Measurements from ENCODE around the gene DHRS13.
"Not testable (repeated sequence)": the region's sequence is repeated elsewhere in the genome, so short reads cannot be mapped to it uniquely, and the experiment has no call there.

Gene DHRS13

DNA sequence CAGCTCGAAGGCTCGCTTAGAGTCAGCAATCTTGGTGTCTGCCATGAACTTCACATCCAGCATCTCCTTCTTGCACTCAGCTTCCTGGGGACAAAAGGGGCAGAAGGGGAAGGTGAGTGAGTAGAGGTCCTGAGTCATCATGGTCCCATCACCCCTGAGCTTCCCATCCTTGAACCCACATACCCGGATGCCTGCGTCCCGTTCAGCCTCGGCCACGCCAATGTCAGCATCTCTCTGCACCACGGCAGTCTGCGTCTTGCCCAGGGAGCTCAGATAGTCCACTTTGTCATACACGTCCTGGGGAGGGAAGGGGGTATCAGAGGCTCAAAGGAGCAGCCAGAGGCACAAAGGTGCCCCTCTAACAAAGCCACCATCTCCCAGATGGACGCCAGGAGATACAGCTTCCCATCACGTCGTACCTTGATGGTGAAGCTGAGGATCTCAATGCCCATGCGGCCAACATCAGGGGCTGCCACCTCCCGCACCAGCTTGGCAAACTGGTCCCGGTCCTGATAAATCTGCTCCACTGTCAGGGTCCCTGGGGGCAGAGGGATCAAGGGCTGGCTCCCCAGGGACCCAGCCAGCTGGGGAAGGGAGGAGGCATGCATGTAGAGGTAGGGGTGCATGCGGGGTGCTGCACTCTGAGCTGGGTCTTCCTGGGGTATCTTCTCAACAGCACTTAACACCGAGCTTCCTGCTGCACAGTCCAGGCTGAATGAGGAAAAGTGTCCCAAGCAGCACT, 20.6 kb downstream of the DHRS13 start:
- DNase-seq (ENCODE audit: low read depth in 2 of 2) = no peak

DNA sequence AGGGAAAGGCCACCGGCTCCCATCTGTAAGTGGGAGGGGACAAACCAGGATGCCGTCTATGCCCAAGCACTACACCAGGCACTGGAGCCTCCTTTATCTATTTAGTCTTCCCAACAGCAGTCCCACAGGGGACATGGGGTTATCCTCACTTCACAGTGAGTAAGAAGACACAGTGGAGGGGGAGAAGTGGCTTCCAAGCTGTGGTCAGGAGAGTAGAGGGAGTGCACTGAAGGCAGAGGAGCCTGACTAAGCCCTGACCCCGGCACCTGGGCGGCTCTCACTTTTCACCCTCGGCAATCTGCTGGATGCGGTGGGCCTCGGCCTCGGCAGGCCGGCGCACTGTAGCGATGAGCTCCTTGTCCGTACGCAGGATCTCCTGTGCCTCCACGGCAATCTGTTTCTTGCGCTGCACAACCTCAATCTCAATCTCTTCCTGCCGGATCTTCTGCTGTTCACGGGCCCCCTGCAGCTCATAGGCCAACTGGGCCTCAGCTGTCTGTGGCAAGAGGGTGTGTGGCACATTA, 21.3 kb downstream of the DHRS13 start:
- DNase-seq (ENCODE audit: low read depth in 2 of 2) = no peak

DNA sequence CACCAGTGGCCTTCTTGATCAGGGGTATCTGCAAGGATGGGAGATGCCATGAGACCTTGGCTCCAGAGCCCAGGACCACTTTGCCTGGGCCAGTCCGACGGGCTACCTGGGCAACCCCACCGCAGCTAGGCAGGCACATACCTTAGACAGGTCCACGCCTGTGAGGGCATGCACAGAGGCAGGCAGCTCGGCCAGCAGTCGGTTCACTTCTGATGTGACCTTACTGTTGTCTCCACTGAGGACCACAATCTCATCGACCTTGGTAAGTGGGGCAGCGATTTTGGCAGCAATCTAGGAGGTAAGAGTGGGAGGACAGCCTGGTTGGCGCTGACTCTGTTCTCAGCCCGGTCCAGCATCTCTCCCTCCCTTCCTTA, 22.3 kb downstream of the DHRS13 start:
- no peak for DNase-seq (ENCODE audit: low read depth in 2 of 2)

DNA sequence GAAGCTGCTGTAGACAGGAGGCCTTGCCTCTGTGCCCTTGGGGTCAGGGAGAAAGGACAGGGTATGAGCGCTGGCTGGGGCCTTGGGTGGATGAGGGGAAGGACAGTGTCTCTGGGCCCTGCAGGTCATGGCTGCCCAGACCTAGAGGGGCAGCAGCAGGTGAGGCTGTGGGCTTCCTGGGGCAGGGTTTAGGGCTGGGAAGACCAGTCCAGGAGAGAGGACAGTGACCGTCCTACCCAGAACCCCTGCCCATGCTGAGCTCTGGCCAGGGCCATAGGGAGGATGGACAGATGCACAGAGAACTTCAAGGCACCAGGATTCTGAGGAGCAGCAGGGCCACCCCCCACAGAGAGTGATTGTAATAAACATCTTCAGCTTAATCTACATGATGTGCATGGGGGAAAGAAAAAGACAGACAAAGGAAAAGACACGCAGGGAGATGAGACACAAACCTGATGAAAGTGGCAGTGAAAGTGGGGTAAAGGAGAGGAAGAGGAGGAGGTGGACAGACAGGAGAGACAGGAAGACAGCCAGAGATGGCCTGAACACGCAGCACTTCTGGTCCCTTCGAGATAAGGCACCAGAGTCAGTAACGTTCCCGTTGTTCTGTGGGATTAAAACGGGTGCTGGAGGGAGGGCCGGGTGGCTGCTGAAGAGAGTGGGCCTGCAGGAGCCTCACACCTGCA, 22.9 kb downstream of the DHRS13 start:
- DNase-seq (ENCODE audit: low read depth in 2 of 2) = no peak

DNA sequence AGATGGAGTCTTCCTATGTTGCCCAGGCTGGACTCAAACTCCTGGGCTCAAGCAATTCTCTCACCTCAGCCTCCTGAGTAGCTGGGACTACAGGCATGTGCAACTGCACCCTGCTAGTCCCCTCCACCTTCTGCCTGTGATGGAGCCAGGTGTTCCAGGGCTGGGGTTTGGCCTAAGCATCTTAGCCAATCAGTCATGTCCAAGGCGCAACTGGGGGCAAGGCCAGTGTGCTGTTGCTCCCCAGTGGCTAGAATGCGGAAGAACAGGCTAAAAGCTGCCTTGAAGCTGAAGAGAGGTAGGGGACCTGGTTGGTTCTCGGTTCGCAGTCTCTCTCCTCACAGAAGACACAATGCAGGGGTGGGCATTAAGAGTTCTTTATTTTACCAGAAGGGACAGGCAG, 23.9 kb downstream of the DHRS13 start:
- DNase-seq (ENCODE audit: low read depth in 2 of 2) = no peak

DNA sequence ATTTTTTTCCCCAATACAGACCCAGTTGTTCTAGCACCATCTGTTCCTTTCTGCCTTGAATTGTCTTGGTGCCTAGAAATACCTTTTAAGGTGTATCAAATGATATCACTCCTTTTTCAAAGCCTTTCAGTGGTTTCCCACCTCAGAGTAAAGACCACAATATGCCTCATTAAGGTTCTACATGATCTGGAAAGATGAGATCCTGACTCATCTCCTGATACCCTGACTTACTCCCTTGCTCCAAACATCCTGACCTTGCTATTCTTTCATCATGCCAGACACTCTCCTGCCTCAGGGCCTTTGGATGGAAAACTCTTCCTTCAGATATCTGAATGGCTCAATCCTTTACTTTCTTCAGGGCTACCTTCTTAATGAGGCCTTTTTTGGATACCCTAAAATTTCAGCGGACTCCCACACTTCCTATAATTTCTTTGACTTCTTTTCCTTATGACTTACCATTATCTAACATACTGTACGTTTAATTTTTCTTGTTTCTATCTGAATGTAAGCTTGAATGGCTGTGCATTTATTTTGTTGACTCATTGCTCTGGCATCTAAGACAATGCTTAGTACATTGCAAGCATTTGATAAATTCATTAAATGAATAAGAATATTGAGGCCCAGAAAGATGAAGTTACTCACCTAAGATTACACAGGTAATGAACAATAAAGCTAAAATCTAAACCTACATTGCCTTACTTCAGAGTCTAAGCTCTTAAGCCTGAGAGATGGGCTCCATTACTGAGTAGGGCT, 24.5 kb downstream of the DHRS13 start:
- no peak for DNase-seq (ENCODE audit: low read depth in 2 of 2)

DNA sequence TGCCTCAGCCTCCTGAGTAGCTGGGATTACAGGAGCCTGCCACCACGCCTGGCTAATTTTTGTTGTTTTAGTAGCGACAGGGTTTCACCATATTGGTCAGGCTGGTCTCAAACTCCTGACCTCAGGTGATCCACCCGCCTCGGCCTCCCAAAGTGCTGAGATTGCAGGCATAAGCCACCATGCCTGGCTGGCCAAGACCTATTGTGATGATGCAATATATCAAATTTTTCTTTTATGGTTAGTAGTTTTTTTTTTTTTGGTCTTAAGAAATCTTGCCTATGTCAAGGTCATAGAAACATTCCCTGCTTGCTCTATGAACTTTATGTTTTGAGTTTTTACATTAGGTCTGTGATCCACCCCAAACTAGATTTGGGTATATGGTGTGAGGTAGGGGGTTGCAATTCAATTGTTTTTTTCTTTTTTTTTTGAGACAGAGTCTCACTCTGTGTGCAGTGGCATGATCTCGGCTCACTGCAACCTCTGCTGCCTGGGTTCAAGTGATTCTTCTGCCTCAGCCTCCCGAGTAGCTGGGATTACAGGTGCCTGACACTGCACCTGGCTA, 25.6 kb downstream of the DHRS13 start:
- not testable (repeated sequence) for DNase-seq (ENCODE audit: low read depth in 2 of 2)

DNA sequence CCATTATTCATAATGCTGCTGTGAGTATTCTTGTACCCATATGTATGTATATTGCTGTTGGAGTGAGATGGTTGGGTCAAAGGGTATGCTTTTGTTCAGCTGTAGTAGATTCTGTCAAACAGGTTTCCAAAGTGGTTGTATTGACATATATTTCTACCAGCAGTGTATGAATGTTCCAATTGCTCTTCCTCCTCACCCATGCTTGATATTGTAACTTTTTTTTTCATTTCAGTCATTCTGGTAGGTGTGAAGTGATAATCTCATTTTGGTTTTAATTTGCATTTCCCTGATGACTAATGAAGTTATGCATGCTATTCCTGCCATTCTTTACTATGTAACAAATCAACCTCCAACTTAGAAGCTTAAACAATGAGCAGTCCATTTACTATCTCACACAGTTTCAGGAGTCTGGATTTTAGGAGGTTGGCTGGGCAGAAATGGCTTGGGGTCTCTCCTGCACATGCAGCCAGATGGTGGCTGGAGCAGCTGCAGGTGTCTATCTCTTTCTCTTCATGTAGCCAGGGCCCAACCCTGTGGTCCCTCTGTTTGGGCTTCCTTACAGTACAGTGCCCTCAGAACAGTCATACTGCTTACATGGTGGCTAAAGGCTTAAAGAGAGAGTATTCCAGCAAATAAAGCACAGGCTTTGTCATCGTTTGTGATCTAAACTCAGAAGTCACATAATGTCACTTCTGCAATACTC, 26.9 kb downstream of the DHRS13 start:
- DNase-seq (ENCODE audit: low read depth in 2 of 2) = no peak

DNA sequence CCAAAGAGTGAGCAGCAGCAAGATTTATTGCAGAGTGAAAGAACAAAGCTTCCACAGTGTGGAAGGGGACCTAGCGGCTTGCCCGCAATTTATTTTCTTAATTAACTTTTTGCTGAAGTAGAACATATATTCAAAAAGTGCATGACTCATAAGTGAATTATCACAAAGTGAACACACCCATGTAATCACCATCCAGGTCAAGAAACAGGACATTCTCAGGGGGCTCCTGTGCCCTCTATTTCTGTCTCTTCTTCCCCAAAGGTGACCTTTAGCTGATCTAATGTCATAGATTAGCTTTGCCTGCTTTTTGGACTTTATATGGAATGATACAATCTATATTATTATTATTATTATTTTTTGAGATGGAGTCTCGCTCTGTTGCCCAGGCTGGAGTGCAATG, 28.1 kb downstream of the DHRS13 start:
- no peak for DNase-seq (ENCODE audit: low read depth in 2 of 2)

DNA sequence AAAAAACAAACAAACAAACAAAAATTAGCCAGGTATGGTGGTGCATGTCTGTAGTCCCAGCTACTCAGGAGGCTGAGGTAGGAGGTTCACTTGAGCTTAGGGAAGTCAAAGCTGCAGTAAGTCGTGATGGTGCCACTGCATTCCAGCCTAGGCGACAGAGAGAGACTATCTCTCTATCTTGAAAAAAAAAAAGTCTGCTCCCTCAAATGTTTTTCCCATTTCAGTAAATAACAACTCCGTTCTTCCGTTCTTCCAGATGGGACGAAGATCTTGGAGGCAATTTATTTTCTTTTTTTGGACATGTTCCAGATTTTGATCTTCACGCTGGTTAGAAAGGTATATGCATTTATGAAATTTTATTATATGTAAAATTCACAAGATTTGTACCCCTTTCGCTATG, 29.0 kb downstream of the DHRS13 start:
- DNase-seq (ENCODE audit: low read depth in 2 of 2) = no peak

DNA sequence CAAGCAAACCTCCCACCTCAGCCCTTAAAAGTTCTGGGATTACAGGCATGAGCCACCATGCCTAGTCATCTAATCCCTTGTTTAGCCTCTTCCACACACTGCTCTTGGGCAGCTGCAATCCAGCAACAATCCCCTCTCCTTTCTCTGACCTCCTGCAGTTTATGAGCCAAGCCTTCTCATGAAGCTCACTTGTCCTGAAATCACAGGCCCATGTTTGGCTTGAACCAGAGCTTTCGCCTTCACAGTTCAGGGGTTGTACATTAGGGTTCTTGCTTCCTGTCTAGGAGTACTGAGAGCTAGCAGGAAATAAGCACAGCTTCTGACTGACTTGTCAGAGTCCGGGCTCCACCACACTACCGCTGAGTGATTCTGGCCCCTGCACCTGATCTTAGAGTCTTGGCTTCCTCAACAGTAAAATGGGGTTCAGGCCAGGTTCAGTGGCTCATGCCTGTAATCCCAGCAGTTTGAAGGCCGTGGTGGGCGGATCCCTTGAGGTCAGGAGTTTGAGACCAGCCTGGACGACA, 31.8 kb downstream of the DHRS13 start:
- peak; percentile 21 to 22 for DNase-seq (ENCODE audit: low read depth in 2 of 2)

DNA sequence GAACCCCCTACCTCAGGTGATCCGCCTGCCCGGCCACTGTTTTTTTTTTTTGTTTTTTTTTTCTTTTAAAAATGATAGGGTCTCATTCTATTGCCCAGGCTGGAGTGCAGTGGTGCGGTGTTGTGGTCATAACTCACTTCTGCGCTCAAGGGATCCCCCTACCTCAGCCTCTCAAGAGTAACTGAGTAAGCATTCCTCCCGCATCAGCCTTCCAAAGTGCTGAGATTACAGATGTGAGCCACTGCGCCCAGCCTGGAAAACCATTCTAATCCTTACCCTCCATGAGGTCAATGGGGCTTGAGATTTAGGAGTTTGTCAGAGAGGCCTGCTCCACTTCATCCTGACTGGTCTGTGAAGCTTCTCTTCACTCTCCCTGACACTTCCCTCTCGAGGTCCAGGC, 35.6 kb downstream of the DHRS13 start:
- no peak for DNase-seq (ENCODE audit: low read depth in 2 of 2)

DNA sequence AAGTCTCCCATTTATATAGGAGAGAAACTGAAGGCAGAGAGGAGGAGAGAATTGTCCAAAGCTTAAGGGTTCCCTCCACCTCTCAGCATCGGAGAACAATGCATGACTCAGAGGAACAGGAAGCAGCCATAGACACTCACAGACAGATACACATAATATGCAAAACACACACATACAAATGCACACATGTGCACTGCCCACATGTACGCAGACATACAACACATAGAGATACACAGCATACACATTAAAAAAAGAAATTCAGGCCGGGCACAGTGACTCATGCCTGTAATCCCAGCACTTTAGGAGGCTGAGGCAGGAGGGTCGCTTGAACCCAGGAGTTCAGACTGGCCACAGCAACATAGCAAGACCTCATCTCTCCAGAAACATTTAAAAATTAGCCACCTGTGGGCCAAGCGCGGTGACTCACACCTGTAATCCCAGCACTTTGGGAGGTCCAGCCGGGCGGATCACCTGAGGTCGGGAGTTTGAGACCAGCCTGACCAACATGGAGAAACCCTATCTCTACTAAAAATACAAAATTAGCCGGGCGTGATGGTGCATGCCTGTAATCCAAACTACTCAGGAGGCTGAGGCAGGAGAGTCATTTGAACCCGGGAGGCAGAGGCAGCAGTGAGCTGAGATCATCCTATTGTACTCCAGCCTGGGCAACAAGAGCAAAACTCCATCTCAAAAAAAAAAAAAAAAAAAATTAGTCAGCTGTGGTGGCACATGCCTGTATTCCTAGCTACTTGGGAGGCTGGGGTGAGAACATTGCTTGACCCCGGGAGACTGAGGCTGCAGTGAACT, 36.7 kb downstream of the DHRS13 start:
- no peak for DNase-seq (ENCODE audit: low read depth in 2 of 2)

DNA sequence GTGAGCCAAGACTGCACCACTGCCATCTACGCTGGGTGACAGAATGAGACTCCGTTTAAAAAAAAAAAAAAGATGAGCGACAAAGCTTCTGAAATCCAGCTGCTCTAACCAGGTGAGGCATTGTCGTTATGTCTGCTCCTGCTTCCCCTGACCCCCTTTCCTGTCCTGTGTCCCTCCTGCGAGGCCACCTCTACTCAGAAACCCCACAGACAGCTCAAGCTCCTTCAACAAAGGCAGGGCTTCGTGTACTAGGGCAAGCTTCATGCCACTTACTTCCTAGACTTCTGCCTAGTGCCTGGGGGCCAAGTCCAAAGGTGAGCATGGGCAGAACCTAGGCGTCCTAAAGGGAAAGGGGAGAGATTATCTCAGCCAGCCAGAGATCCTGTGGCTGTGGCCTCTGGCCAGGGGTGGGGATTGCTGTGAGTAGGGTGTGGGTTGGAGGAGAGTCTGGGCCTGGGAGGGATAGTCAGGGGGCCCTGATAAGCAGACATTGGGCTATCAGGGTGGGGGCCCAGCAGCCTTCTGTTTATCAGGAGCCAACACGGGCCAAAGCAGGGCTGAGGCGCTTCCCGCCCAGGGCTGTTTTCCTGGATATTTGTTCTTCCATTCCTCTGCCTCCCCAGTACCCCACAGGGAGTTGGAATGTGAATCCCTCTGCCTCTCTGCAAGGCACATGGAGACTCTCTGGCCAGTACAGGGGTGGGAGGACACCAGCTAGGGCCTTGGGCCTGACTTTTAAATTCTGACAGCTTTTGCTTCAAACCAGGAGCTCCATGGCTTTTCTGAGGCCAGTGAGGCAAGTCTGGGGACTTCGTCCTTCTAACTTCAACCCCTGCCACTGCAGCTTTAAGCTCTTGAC, 37.7 kb downstream of the DHRS13 start:
- no peak for DNase-seq (ENCODE audit: low read depth in 2 of 2)

DNA sequence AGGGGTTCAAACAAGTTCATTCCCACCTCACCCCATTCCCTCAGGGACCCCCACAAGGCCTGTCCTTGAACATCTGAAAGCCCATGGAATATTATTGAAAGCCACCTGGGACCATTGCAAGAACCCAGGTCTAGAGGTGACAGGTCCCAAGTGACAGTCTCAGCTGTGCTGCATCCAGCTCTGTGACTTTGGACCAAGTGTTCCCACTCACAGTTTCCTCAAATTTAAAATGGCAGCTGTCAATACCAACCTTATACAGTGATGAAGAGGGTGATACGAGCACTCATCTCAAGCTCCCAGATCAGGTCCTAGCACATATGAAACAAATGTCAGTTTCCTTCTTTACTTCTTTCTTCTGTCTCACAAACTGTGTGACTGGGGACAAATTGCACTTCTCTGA, 38.9 kb downstream of the DHRS13 start:
- no peak for DNase-seq (ENCODE audit: low read depth in 2 of 2)

DNA sequence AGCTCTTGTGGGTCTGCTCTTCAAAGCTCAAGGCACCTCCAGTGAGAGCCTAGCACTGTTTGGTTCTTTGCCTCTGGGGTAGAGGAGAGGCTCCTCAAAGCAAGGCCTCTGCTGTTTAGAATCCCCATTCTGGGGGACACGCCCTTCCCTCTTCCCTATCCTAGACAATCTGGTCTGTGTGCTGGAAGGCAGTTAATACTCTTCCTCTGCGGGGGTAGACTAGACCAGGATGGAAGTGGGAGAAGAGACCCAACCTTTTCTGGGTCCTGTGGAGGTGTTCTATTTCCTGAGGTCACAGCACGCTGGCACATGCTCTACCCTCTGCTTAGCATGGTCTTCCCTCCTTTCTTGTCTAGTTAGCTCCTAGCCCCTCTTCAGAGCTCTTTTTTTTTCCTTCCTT, 40.3 kb downstream of the DHRS13 start:
- no peak for DNase-seq (ENCODE audit: low read depth in 2 of 2)

DNA sequence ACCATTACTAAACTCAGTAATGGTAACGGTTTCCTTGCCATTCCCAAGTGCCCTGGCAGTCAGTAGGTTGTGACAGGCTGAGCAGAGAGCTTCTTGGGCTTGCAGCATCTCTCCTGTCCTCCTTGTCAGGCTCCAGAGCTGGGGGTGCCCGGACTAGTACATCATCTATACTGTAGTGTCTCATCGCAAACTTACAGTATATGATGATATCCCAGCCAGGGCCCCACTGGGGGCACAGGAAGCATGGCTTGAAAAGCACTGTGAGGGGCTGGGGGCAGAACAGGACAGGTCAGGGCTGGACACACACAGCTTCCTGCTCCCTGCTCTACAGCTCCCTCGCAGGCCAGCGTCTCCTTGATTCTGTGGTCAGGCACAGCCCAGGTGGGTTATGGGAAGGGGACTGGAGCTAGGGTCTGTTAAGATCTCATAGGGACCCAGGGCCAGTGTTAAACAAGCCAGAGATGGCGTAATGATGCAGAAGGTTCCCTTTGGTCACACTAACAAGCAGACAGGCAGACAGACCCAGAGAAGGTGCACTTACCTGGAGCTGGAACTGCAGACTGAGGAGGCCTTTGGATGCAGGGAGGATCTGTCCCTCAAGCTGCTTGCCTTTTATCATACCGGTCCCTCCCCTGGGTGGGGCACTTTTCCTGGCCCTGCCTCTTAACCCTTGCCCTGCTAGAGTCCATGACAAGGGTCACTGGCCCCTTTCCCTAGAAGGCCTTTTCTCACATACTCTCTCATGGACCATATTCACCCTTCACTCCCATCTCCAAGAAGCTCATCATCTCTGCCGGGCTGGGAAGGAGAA, 41.3 kb downstream of the DHRS13 start:
- DNase-seq (ENCODE audit: low read depth in 2 of 2) = no peak

DNA sequence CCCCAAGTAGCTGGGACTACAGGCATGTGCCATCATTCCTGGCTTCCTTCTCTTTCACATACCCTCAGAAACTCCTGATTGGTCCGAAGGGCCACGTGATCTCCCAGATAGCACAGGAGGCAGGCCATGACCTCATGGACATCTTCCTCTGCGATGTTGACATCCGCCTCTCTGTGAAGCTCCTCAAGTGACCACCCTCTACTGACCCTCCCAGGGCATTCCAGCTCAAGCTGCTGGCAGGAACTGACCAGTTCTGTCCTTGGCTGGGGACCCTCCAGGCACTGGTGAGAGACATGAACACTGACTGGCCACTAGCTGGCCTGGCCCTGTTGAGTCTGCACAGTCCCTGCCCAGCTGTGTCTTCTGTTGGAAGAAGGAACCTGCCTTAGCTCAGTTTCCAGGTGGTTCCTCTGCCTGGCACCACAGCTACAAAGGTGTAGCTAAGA, 42.5 kb downstream of the DHRS13 start:
- DNase-seq (ENCODE audit: low read depth in 2 of 2) = no peak
